SK-N-SH treated with all-trans-retinoic acid at 6 μM for 48 hours (cell line): ENCODE results near the gene NALCN.

Experiments
- ATAC-seq: fragments of 200-7000 bp; cut with Tn5 transposase; 3 replicates; pipeline ENCODE4 v1.9.1; 2020; ENCODE audit warnings: mild to moderate bottlenecking, moderate library complexity
- ARNTL ChIP-seq: fragments of 450-650 bp; formaldehyde crosslinking; IDR thresholded peaks from 2 replicates; pipeline ENCODE4 v1.5.0; 2020; ENCODE audit warnings: low read depth, mild to moderate bottlenecking, moderate library complexity, borderline replicate concordance
- BACH2 ChIP-seq: fragments of 250-450 bp; sonication (Bioruptor Pico); IDR thresholded peaks from 2 replicates; pipeline ENCODE4 v1.9.0; 2021; ENCODE audit warnings: mild to moderate bottlenecking, borderline replicate concordance
- CSDC2 ChIP-seq: fragments of 250-450 bp; sonication (Bioruptor Pico); IDR thresholded peaks from 2 replicates; pipeline ENCODE4 v1.5.0; 2020; ENCODE audit warnings: mild to moderate bottlenecking, moderate library complexity
- CSRNP3 ChIP-seq: fragments of 250-450 bp; sonication (Bioruptor Pico); IDR thresholded peaks from 2 replicates; pipeline ENCODE4 v1.5.1; 2021; ENCODE audit warnings: mild to moderate bottlenecking, moderate library complexity
- GLIS3 ChIP-seq: fragments of 250-450 bp; sonication (Bioruptor Pico); IDR thresholded peaks from 2 replicates; pipeline ENCODE4 v1.5.0; 2020; ENCODE audit warnings: mild to moderate bottlenecking, moderate library complexity
- ISL1 ChIP-seq: fragments of 250-450 bp; sonication (Bioruptor Pico); IDR thresholded peaks from 2 replicates; pipeline ENCODE4 v2.1.2; 2022; ENCODE audit warnings: mild to moderate bottlenecking, moderate library complexity
- OSR1 ChIP-seq: fragments of 250-450 bp; sonication (Bioruptor Pico); IDR thresholded peaks from 2 replicates; pipeline ENCODE4 v1.8.0; 2022; ENCODE audit warnings: moderate library complexity, mild to moderate bottlenecking, inconsistent platforms
- PATZ1 ChIP-seq: fragments of 250-450 bp; sonication (Bioruptor Pico); IDR thresholded peaks from 2 replicates; pipeline ENCODE4 v1.8.0; 2020; ENCODE audit warnings: mild to moderate bottlenecking, moderate library complexity, borderline replicate concordance
- PPARA ChIP-seq: fragments of 250-450 bp; sonication (Bioruptor Pico); IDR thresholded peaks from 2 replicates; pipeline ENCODE4 v1.5.0; 2020; ENCODE audit warnings: mild to moderate bottlenecking, borderline replicate concordance
- RARB ChIP-seq: fragments of 250-450 bp; sonication (Bioruptor Pico); IDR thresholded peaks from 2 replicates; pipeline ENCODE4 v1.8.0; 2021; ENCODE audit warnings: mild to moderate bottlenecking, moderate library complexity
- SNAI2 ChIP-seq: fragments of 250-450 bp; sonication (Bioruptor Pico); IDR thresholded peaks from 2 replicates; pipeline ENCODE4 v1.5.0; 2020; ENCODE audit warnings: mild to moderate bottlenecking, moderate library complexity
- TCF4 ChIP-seq: fragments of 250-450 bp; sonication (Bioruptor Pico); IDR thresholded peaks from 2 replicates; pipeline ENCODE4 v1.8.0; 2021; ENCODE audit warnings: mild to moderate bottlenecking, moderate library complexity, borderline replicate concordance
- TOX ChIP-seq: fragments of 250-450 bp; sonication (Bioruptor Pico); IDR thresholded peaks from 2 replicates; pipeline ENCODE4 v1.8.0; 2021; ENCODE audit warnings: mild to moderate bottlenecking, moderate library complexity, borderline replicate concordance
- ZC3H10 ChIP-seq: fragments of 250-450 bp; sonication (Bioruptor Pico); IDR thresholded peaks from 2 replicates; pipeline ENCODE4 v1.5.1; 2021; ENCODE audit warnings: mild to moderate bottlenecking, moderate library complexity
- ZFP3 ChIP-seq: fragments of 250-450 bp; sonication (Bioruptor Pico); IDR thresholded peaks from 2 replicates; pipeline ENCODE4 v1.5.0; 2020; ENCODE audit warnings: mild to moderate bottlenecking, moderate library complexity
- ZFP30 ChIP-seq: fragments of 450-650 bp; formaldehyde crosslinking; IDR thresholded peaks from 2 replicates; pipeline ENCODE4 v1.5.0; 2022; ENCODE audit warnings: mild to moderate bottlenecking, moderate library complexity
- ZNF565 ChIP-seq: fragments of 450-650 bp; formaldehyde crosslinking; conservative IDR thresholded peaks from 2 replicates; pipeline ENCODE4 v1.5.0; 2020; ENCODE audit warnings: low read depth, mild to moderate bottlenecking, moderate library complexity
- ZNF70 ChIP-seq: fragments of 450-650 bp; formaldehyde crosslinking; IDR thresholded peaks from 2 replicates; pipeline ENCODE4 v1.5.0; 2020; ENCODE audit warnings: mild to moderate bottlenecking, moderate library complexity
- ZNF8 ChIP-seq: fragments of 450-650 bp; formaldehyde crosslinking; IDR thresholded peaks from 2 replicates; pipeline ENCODE4 v1.5.0; 2020; ENCODE audit warnings: mild to moderate bottlenecking, moderate library complexity
- TF ChIP-seq, protein P1 (sequence below): fragments of 250-450 bp; sonication (Bioruptor Pico); IDR thresholded peaks from 2 replicates; pipeline ENCODE4 v1.5.1; 2020; ENCODE audit warnings: low read depth, mild to moderate bottlenecking, moderate library complexity
- TF ChIP-seq, protein P2 (sequence below): fragments of 250-450 bp; sonication (Bioruptor Pico); IDR thresholded peaks from 2 replicates; pipeline ENCODE4 v1.8.0; 2021; ENCODE audit warnings: low read depth, mild to moderate bottlenecking, moderate library complexity, borderline replicate concordance
- TF ChIP-seq, protein P3 (sequence below): fragments of 250-450 bp; sonication (Bioruptor Pico); IDR thresholded peaks from 2 replicates; pipeline ENCODE4 v1.5.0; 2020; ENCODE audit warnings: mild to moderate bottlenecking, moderate library complexity

The NALCN gene

GRCh38 chr13:101185606-101186005 is 230.7 kb downstream of the NALCN start:
- TF ChIP-seq ZFP3 (CRISPR knock-in tag) (no peak), RARB (CRISPR knock-in tag) (no peak), TOX (CRISPR knock-in tag) (no peak)
- ATAC-seq, result no peak

DNA sequence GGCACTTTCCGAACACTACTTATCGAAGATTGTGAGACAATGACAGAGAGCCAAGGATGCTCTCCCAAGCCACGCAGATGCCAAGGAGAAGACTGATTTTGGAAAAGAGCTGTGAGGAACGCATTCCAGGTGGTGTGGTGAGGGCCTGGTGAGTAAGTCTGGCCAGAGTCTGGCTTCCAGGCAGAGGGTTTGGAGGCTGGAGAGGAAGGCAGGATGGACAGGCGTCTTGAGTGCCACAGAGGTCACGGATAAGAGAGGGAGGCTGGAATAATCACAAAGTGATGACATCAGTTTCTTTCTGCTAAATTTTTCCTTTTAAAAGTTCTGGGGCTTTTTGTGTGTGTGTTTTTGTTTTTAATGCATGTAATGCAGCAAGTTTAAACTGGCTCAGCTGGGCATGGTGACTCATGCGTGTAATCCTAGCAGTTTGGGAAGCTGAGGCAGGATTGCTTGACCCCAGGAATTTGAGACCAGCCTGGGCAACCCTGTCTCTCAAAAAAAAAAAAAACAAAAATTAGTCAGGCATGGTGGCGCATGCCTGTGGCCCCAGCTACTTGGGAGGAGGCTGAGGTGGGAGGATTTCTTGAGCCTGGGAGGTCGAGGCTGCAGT is 235.1 kb downstream of the NALCN start:
- ATAC-seq, result no peak
- TF ChIP-seq TCF4, result no peak
- TF ChIP-seq, protein P1, sequence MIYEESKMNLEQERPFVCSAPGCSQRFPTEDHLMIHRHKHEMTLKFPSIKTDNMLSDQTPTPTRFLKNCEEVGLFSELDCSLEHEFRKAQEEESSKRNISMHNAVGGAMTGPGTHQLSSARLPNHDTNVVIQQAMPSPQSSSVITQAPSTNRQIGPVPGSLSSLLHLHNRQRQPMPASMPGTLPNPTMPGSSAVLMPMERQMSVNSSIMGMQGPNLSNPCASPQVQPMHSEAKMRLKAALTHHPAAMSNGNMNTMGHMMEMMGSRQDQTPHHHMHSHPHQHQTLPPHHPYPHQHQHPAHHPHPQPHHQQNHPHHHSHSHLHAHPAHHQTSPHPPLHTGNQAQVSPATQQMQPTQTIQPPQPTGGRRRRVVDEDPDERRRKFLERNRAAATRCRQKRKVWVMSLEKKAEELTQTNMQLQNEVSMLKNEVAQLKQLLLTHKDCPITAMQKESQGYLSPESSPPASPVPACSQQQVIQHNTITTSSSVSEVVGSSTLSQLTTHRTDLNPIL (CRISPR knock-in tag), result no peak
- no peak for TF ChIP-seq ZNF8 (CRISPR knock-in tag)
- no peak for TF ChIP-seq ZNF565 (CRISPR knock-in tag)
- TF ChIP-seq GLIS3, result no peak
- no peak for TF ChIP-seq ZFP3 (CRISPR knock-in tag)
- TF ChIP-seq ARNTL (CRISPR knock-in tag), result no peak
- TF ChIP-seq BACH2 (CRISPR knock-in tag), result no peak
- TF ChIP-seq, protein P2, sequence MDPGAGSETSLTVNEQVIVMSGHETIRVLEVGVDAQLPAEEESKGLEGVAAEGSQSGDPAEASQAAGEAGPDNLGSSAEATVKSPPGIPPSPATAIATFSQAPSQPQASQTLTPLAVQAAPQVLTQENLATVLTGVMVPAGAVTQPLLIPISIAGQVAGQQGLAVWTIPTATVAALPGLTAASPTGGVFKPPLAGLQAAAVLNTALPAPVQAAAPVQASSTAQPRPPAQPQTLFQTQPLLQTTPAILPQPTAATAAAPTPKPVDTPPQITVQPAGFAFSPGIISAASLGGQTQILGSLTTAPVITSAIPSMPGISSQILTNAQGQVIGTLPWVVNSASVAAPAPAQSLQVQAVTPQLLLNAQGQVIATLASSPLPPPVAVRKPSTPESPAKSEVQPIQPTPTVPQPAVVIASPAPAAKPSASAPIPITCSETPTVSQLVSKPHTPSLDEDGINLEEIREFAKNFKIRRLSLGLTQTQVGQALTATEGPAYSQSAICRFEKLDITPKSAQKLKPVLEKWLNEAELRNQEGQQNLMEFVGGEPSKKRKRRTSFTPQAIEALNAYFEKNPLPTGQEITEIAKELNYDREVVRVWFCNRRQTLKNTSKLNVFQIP (CRISPR knock-in tag), result no peak
- TF ChIP-seq OSR1 (CRISPR knock-in tag), result no peak
- TF ChIP-seq PATZ1 (CRISPR knock-in tag), result no peak
- no peak for TF ChIP-seq ZFP30 (CRISPR knock-in tag)
- TF ChIP-seq SNAI2 (CRISPR knock-in tag), result no peak
- TF ChIP-seq CSRNP3 (CRISPR knock-in tag), result no peak

GRCh38 chr13:101179021-101179420 is 237.3 kb downstream of the NALCN start:
- TF ChIP-seq PPARA (CRISPR knock-in tag) (no peak), BACH2 (CRISPR knock-in tag) (no peak), ZNF70 (CRISPR knock-in tag) (no peak), CSDC2 (CRISPR knock-in tag) (no peak), GLIS3 (no peak), RARB (CRISPR knock-in tag) (no peak), ZNF8 (CRISPR knock-in tag) (no peak)
- TF ChIP-seq, protein P1 (CRISPR knock-in tag), result no peak
- no peak for ATAC-seq

DNA sequence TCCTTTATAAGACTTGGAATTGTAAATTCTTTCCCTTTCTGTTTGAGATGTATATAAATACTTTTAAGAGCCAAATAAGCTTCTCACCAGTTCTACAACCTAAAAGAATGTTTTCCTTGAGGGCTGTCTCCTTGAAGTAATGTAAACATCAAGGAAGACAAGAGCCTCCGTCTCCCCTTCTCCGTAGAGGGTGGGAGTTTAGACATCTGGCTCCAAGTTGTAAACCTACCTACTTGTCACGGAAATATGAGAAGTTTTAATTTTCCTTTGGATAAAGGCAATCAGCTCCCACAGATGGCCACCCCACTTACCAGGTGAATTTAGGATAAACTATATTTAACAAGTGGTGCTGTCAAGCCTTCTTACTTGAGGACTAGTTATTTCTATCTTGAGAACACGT is 237.9 kb downstream of the NALCN start:
- TF ChIP-seq OSR1 (CRISPR knock-in tag) (no peak), ZC3H10 (CRISPR knock-in tag) (no peak), BACH2 (CRISPR knock-in tag) (no peak), PPARA (CRISPR knock-in tag) (no peak), ARNTL (CRISPR knock-in tag) (no peak), ISL1 (CRISPR knock-in tag) (no peak), ZNF70 (CRISPR knock-in tag) (no peak), ZFP30 (CRISPR knock-in tag) (no peak)
- TF ChIP-seq, protein P3, sequence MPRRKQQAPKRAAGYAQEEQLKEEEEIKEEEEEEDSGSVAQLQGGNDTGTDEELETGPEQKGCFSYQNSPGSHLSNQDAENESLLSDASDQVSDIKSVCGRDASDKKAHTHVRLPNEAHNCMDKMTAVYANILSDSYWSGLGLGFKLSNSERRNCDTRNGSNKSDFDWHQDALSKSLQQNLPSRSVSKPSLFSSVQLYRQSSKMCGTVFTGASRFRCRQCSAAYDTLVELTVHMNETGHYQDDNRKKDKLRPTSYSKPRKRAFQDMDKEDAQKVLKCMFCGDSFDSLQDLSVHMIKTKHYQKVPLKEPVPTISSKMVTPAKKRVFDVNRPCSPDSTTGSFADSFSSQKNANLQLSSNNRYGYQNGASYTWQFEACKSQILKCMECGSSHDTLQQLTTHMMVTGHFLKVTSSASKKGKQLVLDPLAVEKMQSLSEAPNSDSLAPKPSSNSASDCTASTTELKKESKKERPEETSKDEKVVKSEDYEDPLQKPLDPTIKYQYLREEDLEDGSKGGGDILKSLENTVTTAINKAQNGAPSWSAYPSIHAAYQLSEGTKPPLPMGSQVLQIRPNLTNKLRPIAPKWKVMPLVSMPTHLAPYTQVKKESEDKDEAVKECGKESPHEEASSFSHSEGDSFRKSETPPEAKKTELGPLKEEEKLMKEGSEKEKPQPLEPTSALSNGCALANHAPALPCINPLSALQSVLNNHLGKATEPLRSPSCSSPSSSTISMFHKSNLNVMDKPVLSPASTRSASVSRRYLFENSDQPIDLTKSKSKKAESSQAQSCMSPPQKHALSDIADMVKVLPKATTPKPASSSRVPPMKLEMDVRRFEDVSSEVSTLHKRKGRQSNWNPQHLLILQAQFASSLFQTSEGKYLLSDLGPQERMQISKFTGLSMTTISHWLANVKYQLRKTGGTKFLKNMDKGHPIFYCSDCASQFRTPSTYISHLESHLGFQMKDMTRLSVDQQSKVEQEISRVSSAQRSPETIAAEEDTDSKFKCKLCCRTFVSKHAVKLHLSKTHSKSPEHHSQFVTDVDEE (CRISPR knock-in tag), result no peak
- TF ChIP-seq, protein P1 (CRISPR knock-in tag), result no peak
- no peak for ATAC-seq
